ENCODE measurements around the gene PLXNA4.

The PLXNA4 gene

GRCh38 chr7:132406039-132406438, 170.2 kb downstream of the PLXNA4 start:
- H3K27ac ChIP-seq, result no peak overlapping the region
- no peak for TF ChIP-seq CTCF (conservative IDR thresholded peaks at IDR 0.05)

GRCh38 chr7:132404261-132404660, 172.0 kb downstream of the PLXNA4 start:
- TF ChIP-seq CTCF (conservative IDR thresholded peaks at IDR 0.05), result no peak

GRCh38 chr7:132403465-132404110, 172.7 kb downstream of the PLXNA4 start:
- no peak for TF ChIP-seq CTCF (conservative IDR thresholded peaks at IDR 0.05)
- H3K27ac ChIP-seq, result no peak overlapping the region

More at GRCh38 chr7:132404261-132404660, 172.0 kb downstream of the PLXNA4 start:
- H3K27ac ChIP-seq, result no peak overlapping the region

- no peak for TF ChIP-seq CTCF (conservative IDR thresholded peaks at IDR 0.05)
- H3K27ac ChIP-seq, result no peak overlapping the region
Measured at GRCh38 chr7:132402751-132403245, 173.5 kb downstream of the PLXNA4 start.

- H3K27ac ChIP-seq, result no peak overlapping the region
- TF ChIP-seq CTCF (conservative IDR thresholded peaks at IDR 0.05), result no peak
Measured at GRCh38 chr7:132402096-132402495, 174.2 kb downstream of the PLXNA4 start.

- no peak overlapping the region for H3K27ac ChIP-seq
- no peak for TF ChIP-seq CTCF (conservative IDR thresholded peaks at IDR 0.05)
Measured at GRCh38 chr7:132400561-132401142, 175.6 kb downstream of the PLXNA4 start.

GRCh38 chr7:132399367-132399766, 176.9 kb downstream of the PLXNA4 start:
- no peak overlapping the region for H3K27ac ChIP-seq
- no peak for TF ChIP-seq CTCF (conservative IDR thresholded peaks at IDR 0.05)
